NOMO-1 (cell line): ENCODE measurements around the gene PLGRKT.
"Not testable (repeated sequence)": the region's sequence is repeated elsewhere in the genome, so short reads cannot be mapped to it uniquely, and the experiment has no call there.

ENCODE experiments used
- DNase-seq, 2 experiments: peaks; one replicate each; lab custom pipeline; 2025; ENCODE audit not compliant: unreplicated experiment in 2 of 2; lab: John Stamatoyannopoulos, UW

PLGRKT gene

GRCh38 chr9:5321601-5322000 lies 116.1 kb downstream of the PLGRKT start:
- DNase-seq, result not testable (repeated sequence)

- no peak for DNase-seq
Observed at GRCh38 chr9:5321058-5321457, 116.7 kb downstream of the PLGRKT start.

GRCh38 chr9:5316406-5316805 lies 121.3 kb downstream of the PLGRKT start:
- DNase-seq, result not testable (repeated sequence)

GRCh38 chr9:5315187-5315923 lies 122.4 kb downstream of the PLGRKT start:
- DNase-seq, result no peak

- no peak for DNase-seq
Observed at GRCh38 chr9:5310851-5311250, 126.9 kb downstream of the PLGRKT start.
